Eye (tissue), 1 donor: Measurements from ENCODE around the gene FMN1.
"Not testable (repeated sequence)": the region's sequence is repeated elsewhere in the genome, so short reads cannot be mapped to it uniquely, and the experiment has no call there.

Experiments
- DNase-seq: peaks from one replicate; pipeline ENCODE4 v3.0.0-alpha.2; 2015

Gene FMN1

GRCh38 chr15:33086500-33087121, 107.9 kb downstream of the FMN1 start:
- peak; percentile 67 for DNase-seq

GRCh38 chr15:33084661-33085060, 109.9 kb downstream of the FMN1 start:
- DNase-seq: no peak

GRCh38 chr15:33083232-33084081, 111.1 kb downstream of the FMN1 start:
- DNase-seq: no peak

- DNase-seq: no peak
Observed at GRCh38 chr15:33080006-33080405, 114.5 kb downstream of the FMN1 start.

- no peak for DNase-seq
Observed at GRCh38 chr15:33078607-33079006, 115.9 kb downstream of the FMN1 start.

- no peak for DNase-seq
Observed at GRCh38 chr15:33076937-33077336, 117.6 kb downstream of the FMN1 start.

GRCh38 chr15:33074942-33075341, 119.6 kb downstream of the FMN1 start:
- DNase-seq: no peak

GRCh38 chr15:33074212-33074611, 120.3 kb downstream of the FMN1 start:
- DNase-seq: peak; percentile 41

- no peak for DNase-seq
Observed at GRCh38 chr15:33071451-33071850, 123.1 kb downstream of the FMN1 start.

- not testable (repeated sequence) for DNase-seq
Observed at GRCh38 chr15:33069903-33070302, 124.6 kb downstream of the FMN1 start.

- no peak for DNase-seq
Observed at GRCh38 chr15:33069161-33069560, 125.4 kb downstream of the FMN1 start.

- peak; percentile 50 for DNase-seq
Observed at GRCh38 chr15:33068511-33068990, 126.0 kb downstream of the FMN1 start.

GRCh38 chr15:33068007-33068481, 126.5 kb downstream of the FMN1 start:
- peak; percentile 34 for DNase-seq

GRCh38 chr15:33067456-33067855, 127.1 kb downstream of the FMN1 start:
- DNase-seq: no peak

GRCh38 chr15:33066584-33066983, 127.9 kb downstream of the FMN1 start:
- DNase-seq: no peak

- no peak for DNase-seq
Observed at GRCh38 chr15:33064878-33065277, 129.6 kb downstream of the FMN1 start.

- no peak for DNase-seq
Observed at GRCh38 chr15:33059184-33059583, 135.3 kb downstream of the FMN1 start.

GRCh38 chr15:33057845-33058244, 136.7 kb downstream of the FMN1 start:
- DNase-seq: no peak

- no peak for DNase-seq
Observed at GRCh38 chr15:33055962-33056361, 138.6 kb downstream of the FMN1 start.

- DNase-seq: no peak
Observed at GRCh38 chr15:33051528-33051927, 143.0 kb downstream of the FMN1 start.

- no peak for DNase-seq
Observed at GRCh38 chr15:33048255-33048654, 146.3 kb downstream of the FMN1 start.

- DNase-seq: no peak
Observed at GRCh38 chr15:33047077-33047476, 147.4 kb downstream of the FMN1 start.

GRCh38 chr15:33046329-33046728, 148.2 kb downstream of the FMN1 start:
- DNase-seq: no peak
